HG02840 (cell line): Measurements from ENCODE around the gene HOXB5.

Experiments used
- ATAC-seq: cut with Tn5 transposase; IDR thresholded peaks from one replicate; pipeline ENCODE4 v1.9.1; 2021; ENCODE audit warnings: mild to moderate bottlenecking, moderate library complexity, moderate number of reproducible peaks; ENCODE audit not compliant: unreplicated experiment, low FRiP score

The HOXB5 gene

GRCh38 chr17:48577330-48577945 is 16.1 kb downstream of the HOXB5 start:
- no peak for ATAC-seq

- no peak for ATAC-seq
Measured at GRCh38 chr17:48576479-48577309, 16.9 kb downstream of the HOXB5 start.

GRCh38 chr17:48575673-48576478 is 17.7 kb downstream of the HOXB5 start:
- ATAC-seq, result no peak

GRCh38 chr17:48575066-48575582 is 18.5 kb downstream of the HOXB5 start:
- ATAC-seq, result no peak

GRCh38 chr17:48574505-48575065 is 19.0 kb downstream of the HOXB5 start:
- no peak for ATAC-seq

- ATAC-seq, result no peak
Measured at GRCh38 chr17:48571826-48572417, 21.7 kb downstream of the HOXB5 start.

- ATAC-seq, result no peak
Measured at GRCh38 chr17:48571024-48571818, 22.4 kb downstream of the HOXB5 start.

- no peak for ATAC-seq
Measured at GRCh38 chr17:48570325-48571023, 23.1 kb downstream of the HOXB5 start.

GRCh38 chr17:48569674-48570324 is 23.8 kb downstream of the HOXB5 start:
- no peak for ATAC-seq

- ATAC-seq, result no peak
Measured at GRCh38 chr17:48569240-48569582, 24.4 kb downstream of the HOXB5 start.

GRCh38 chr17:48568499-48569239 is 24.9 kb downstream of the HOXB5 start:
- no peak for ATAC-seq

GRCh38 chr17:48567646-48568354 is 25.8 kb downstream of the HOXB5 start:
- ATAC-seq, result no peak

GRCh38 chr17:48567209-48567608 is 26.4 kb downstream of the HOXB5 start:
- ATAC-seq, result no peak

- no peak for ATAC-seq
Measured at GRCh38 chr17:48566717-48567116, 26.9 kb downstream of the HOXB5 start.

- no peak for ATAC-seq
Measured at GRCh38 chr17:48565925-48566710, 27.5 kb downstream of the HOXB5 start.

GRCh38 chr17:48565022-48565554 is 28.5 kb downstream of the HOXB5 start:
- no peak for ATAC-seq
